ENCODE measurements around the gene IL17RC. TPM values are rescaled to one million over a fixed set of nuclear protein-coding genes. Genes with fewer than 3 reads are reported as not detected.

The IL17RC gene
- total RNA-seq, 2 experiments from 2014 or later = 0.23 to 0.73 TPM

DNA sequence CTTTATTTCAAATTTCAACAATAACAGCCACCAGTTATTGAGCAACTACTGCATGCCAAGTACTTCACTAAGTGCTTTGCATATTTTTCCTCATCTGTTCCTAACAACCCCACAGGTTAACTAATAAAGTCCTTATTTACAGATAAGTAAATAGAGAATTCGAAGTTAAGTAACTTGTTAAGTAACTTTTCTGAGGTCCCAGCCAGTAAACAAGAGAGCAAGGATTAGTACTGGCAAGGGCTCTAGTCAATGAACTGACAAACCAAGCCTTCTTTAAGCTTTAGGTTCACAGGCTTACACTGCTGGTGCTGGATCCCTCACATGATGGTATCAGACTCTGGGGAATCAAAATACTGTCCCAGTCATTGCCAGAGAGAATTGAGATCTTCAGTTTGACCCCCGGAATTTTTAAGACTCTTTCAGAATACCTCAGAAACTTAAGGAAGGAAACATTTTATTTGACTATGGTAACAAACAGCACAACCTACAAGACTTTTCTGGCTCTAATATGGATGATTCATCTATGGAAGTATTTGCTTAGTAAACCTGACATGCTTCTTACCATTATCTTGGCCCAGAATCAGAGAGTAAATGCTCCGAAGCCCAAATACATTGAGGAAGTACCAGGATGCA, 53.2 kb downstream of the IL17RC start:
- no peaks in the 10 kb centered on the region for H3K79me2 ChIP-seq (ENCODE audit: insufficient read depth, low read depth, low read length)
- no peaks in the 10 kb centered on the region for H3K9me2 ChIP-seq (ENCODE audit: insufficient read depth, low read length)
- H2AFZ ChIP-seq (ENCODE audit: low read length) = no peak overlapping the region
- ChIA-PET CTCF (ENCODE audit: unreplicated experiment) (no interaction called here), POLR2A (no interaction called here)
- H3K36me3 ChIP-seq (ENCODE audit: insufficient read depth, low read length) = peaks cover 87% of the 10 kb centered on the region
- H4K20me1 ChIP-seq (ENCODE audit: insufficient read depth, low read length) = no peaks in the 10 kb centered on the region
- intact Hi-C loops (cut with micrococcal nuclease; ENCODE audit: unreplicated experiment) = no loop called here
- no peaks in the 10 kb centered on the region for H3K9me3 ChIP-seq (ENCODE audit: low read length)
- H3K27ac ChIP-seq (ENCODE audit: low read depth, low read length, poor library complexity, severe bottlenecking) = no peak overlapping the region
- TF ChIP-seq, protein P1, sequence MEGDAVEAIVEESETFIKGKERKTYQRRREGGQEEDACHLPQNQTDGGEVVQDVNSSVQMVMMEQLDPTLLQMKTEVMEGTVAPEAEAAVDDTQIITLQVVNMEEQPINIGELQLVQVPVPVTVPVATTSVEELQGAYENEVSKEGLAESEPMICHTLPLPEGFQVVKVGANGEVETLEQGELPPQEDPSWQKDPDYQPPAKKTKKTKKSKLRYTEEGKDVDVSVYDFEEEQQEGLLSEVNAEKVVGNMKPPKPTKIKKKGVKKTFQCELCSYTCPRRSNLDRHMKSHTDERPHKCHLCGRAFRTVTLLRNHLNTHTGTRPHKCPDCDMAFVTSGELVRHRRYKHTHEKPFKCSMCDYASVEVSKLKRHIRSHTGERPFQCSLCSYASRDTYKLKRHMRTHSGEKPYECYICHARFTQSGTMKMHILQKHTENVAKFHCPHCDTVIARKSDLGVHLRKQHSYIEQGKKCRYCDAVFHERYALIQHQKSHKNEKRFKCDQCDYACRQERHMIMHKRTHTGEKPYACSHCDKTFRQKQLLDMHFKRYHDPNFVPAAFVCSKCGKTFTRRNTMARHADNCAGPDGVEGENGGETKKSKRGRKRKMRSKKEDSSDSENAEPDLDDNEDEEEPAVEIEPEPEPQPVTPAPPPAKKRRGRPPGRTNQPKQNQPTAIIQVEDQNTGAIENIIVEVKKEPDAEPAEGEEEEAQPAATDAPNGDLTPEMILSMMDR (conservative IDR thresholded peaks at IDR 0.05; ENCODE audit: low read length) = no peak
- TF ChIP-seq EZH2phosphoT487 (IDR thresholded peaks at IDR 0.05; ENCODE audit: borderline replicate concordance, low read depth, low read length) = no peak
- H3K4me2 ChIP-seq (ENCODE audit: low read length) = no peak overlapping the region
- no peak for DNase-seq (ENCODE audit: low spot score)
- no peaks in the 10 kb centered on the region for H3K4me1 ChIP-seq (ENCODE audit: insufficient read depth, low read length, poor library complexity, severe bottlenecking)
- H3K4me3 ChIP-seq (ENCODE audit: low read depth, low read length, poor library complexity, severe bottlenecking) = no peak overlapping the region
- BruUV-seq (replicated peaks) = no TSS peak

DNA sequence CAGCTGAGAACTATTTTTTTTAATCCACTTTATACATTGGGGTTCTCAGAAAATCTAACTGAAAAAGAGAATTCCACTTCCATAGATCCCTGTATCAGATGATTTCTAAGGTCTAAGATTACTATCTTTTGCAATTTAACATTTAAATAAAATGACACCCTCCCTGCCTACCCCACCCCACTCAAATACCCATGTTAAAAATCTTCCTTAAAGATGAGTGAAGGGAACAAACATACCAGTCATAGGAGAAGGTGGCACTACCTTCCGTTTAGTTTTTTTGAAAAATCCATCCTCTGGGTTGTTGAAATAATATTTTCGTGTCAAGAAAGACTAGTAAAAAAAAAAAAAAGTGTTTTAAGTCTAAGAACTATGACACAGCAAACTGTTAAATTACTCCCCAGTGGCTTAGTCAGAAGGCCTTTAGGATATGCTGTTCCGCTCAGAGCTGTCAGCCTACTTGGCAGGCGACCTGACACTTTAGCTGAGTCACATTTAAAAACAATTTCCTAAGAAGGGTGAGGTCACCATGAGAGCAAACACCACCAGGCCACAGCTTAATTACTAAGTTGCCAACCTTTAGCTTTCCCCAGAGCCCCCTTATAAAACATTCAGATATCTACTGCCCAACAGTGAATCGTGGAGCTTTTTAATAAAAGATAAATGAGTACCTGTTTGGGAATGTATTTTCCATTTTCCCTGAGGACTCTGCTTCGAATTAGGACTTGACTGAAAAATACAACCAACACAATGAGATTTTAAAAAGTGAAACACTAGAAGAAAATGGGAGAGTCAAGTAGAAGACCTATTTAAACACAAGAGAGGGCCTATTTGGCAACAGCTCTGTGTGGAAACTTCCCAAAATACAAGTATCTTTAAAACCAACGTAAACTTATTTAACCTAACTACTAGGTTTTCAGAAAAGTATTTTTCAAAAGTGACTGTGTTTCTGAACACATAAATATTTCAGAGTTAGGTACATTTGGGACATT, 60.1 kb downstream of the IL17RC start:
- H3K4me3 ChIP-seq (ENCODE audit: low read depth, low read length, poor library complexity, severe bottlenecking) = no peak overlapping the region
- no peak overlapping the region for H2AFZ ChIP-seq (ENCODE audit: low read length)
- H3K9me3 ChIP-seq (ENCODE audit: low read length) = no peaks in the 10 kb centered on the region
- intact Hi-C loops (cut with micrococcal nuclease; ENCODE audit: unreplicated experiment) = no loop called here
- no peaks in the 10 kb centered on the region for H4K20me1 ChIP-seq (ENCODE audit: insufficient read depth, low read length)
- CTCF ChIA-PET (ENCODE audit: unreplicated experiment) = no interaction called here
- no peak overlapping the region for H3K4me2 ChIP-seq (ENCODE audit: low read length)
- H3K36me3 ChIP-seq (ENCODE audit: insufficient read depth, low read length) = peaks cover 79% of the 10 kb centered on the region
- peaks cover 12% of the 10 kb centered on the region; the same call in 1 of the 2 replicates for H3K79me2 ChIP-seq (ENCODE audit: insufficient read depth, low read depth, low read length)
- TF ChIP-seq EZH2phosphoT487 (IDR thresholded peaks at IDR 0.05; ENCODE audit: borderline replicate concordance, low read depth, low read length) = no peak
- POLR2A ChIA-PET = no interaction called here
- H3K9me2 ChIP-seq (ENCODE audit: insufficient read depth, low read length) = no peaks in the 10 kb centered on the region
- no peak overlapping the region for H3K27ac ChIP-seq (ENCODE audit: low read depth, low read length, poor library complexity, severe bottlenecking)
- H3K4me1 ChIP-seq (ENCODE audit: insufficient read depth, low read length, poor library complexity, severe bottlenecking) = no peaks in the 10 kb centered on the region
- DNase-seq (ENCODE audit: low spot score) = no peak
- BruUV-seq (replicated peaks) = no TSS peak

DNA sequence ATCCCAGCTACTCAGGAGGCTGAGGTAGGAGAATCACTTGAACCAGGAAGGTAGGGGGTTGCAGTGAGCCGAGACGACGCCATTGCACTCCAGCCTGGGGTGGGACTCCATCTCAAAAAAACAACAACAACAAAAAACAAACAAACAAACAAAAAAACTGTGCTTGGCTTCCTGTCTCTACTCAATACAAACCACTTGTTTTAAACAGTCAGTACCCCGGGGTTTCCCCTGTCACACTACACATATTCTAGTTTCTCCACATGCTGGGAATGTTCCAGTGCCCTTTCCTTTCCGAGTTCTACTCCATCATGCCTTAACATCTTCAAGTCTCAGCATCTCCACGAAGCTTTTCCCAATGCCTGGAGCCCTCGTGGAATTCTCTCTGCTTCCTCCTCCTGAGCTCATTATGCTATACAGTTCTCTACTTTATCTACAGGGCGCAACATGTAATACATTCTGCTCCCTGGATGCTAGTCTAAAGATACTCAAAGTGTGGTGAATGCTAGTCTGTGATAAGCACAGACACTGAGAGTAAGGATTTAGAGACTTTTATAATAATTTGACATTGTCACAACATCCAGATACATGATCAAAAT, 61.9 kb downstream of the IL17RC start:
- POLR2A ChIA-PET = interaction anchor here (0.9 kb wide), 1 partner anchor 14 kb away, joined by 3 read pairs; no protein-coding TSS in a partner anchor

More for the DNA sequence above, 61.9 kb downstream of the IL17RC start:
- no peaks in the 10 kb centered on the region for H3K4me1 ChIP-seq (ENCODE audit: insufficient read depth, low read length, poor library complexity, severe bottlenecking)
- intact Hi-C loops (cut with micrococcal nuclease; ENCODE audit: unreplicated experiment) = no loop called here
- no peak overlapping the region for H3K27ac ChIP-seq (ENCODE audit: low read depth, low read length, poor library complexity, severe bottlenecking)
- H3K36me3 ChIP-seq (ENCODE audit: insufficient read depth, low read length) = peaks cover 69% of the 10 kb centered on the region
- no peak for TF ChIP-seq EZH2phosphoT487 (IDR thresholded peaks at IDR 0.05; ENCODE audit: borderline replicate concordance, low read depth, low read length)
- TF ChIP-seq, protein P1 (conservative IDR thresholded peaks at IDR 0.05; ENCODE audit: low read length) = no peak
- CTCF ChIA-PET (ENCODE audit: unreplicated experiment) = no interaction called here
- BruUV-seq (replicated peaks) = no TSS peak
- H4K20me1 ChIP-seq (ENCODE audit: insufficient read depth, low read length) = no peaks in the 10 kb centered on the region
- H2AFZ ChIP-seq (ENCODE audit: low read length) = no peak overlapping the region
- no peak overlapping the region for H3K4me3 ChIP-seq (ENCODE audit: low read depth, low read length, poor library complexity, severe bottlenecking)
- H3K9me3 ChIP-seq (ENCODE audit: low read length) = no peaks in the 10 kb centered on the region
- no peak for DNase-seq (ENCODE audit: low spot score)
- H3K9me2 ChIP-seq (ENCODE audit: insufficient read depth, low read length) = no peaks in the 10 kb centered on the region
- H3K79me2 ChIP-seq (ENCODE audit: insufficient read depth, low read depth, low read length) = peaks cover 23% of the 10 kb centered on the region; the same call in 1 of the 2 replicates
- H3K4me2 ChIP-seq (ENCODE audit: low read length) = no peak overlapping the region

All from OCI-LY7 (cell line).